H1 (cell line): ENCODE results near the gene CCDC106. TPM values are rescaled to one million over a fixed set of nuclear protein-coding genes. Genes with fewer than 3 reads are reported as not detected.

Experiments used
- CTCF ChIA-PET: fragments of 300-600 bp; sonication (Branson Sonifier 250); formaldehyde crosslinking; loops from one replicate; lab custom pipeline; 2021; ENCODE audit not compliant: partially characterized antibody; lab: Charles Lee
- POLR2A ChIA-PET: fragments of 300-600 bp; sonication (Branson Sonifier 250); formaldehyde crosslinking; loops from one replicate; lab custom pipeline; 2021; ENCODE audit warnings: inconsistent platforms; ENCODE audit not compliant: partially characterized antibody; lab: Charles Lee
- DNase-seq, 2 experiments: peaks; one replicate each; pipeline versions ENCODE4 v3.0.0 to v3.0.0-alpha.2; 2010 to 2022; ENCODE audit warnings: low spot score in 2 of 2, low read depth in 1 of 2, mixed read lengths in 1 of 2
- FAIRE-seq: peaks from 2 replicates; lab custom pipeline; 2011; peaks lifted over from hg19 to GRCh38; lab: Jason Lieb, UNC
- H2AFZ ChIP-seq: 2 replicates; pipeline ENCODE4 v1.8.1; 2012; ENCODE audit warnings: low read length, inconsistent platforms
- H2AK5ac ChIP-seq: 2 replicates; pipeline ENCODE4 v1.6.1; 2013; ENCODE audit warnings: low read depth, low read length
- H2BK120ac ChIP-seq: replicated peaks from 2 replicates; pipeline ENCODE3; 2013; ENCODE audit warnings: low read depth, low read length, inconsistent platforms
- H2BK12ac ChIP-seq: 2 replicates; pipeline ENCODE4 v1.6.1; 2013; ENCODE audit warnings: low read depth, low read length
- H2BK15ac ChIP-seq: 2 replicates; pipeline ENCODE4 v1.6.1; 2013; ENCODE audit warnings: low read length
- H2BK20ac ChIP-seq: 2 replicates; pipeline ENCODE4 v1.6.1; 2013; ENCODE audit warnings: low read length
- H2BK5ac ChIP-seq: 2 replicates; pipeline ENCODE4 v1.6.1; 2013; ENCODE audit warnings: low read depth, low read length
- H3K14ac ChIP-seq: 2 replicates; pipeline ENCODE4 v1.6.1; 2013; ENCODE audit warnings: inconsistent platforms; ENCODE audit not compliant: insufficient read length
- H3K18ac ChIP-seq: 2 replicates; pipeline ENCODE4 v1.6.1; 2013; ENCODE audit warnings: low read length; ENCODE audit errors: extremely low read depth
- H3K23ac ChIP-seq: 2 replicates; pipeline ENCODE4 v1.6.1; 2013; ENCODE audit warnings: inconsistent platforms; ENCODE audit not compliant: insufficient read length
- H3K23me2 ChIP-seq: 2 replicates; pipeline ENCODE4 v1.6.1; 2013; ENCODE audit warnings: low read depth, low read length
- H3K27ac ChIP-seq: 2 replicates; pipeline ENCODE4 v1.6.1; 2011; ENCODE audit warnings: low read depth, low read length, inconsistent platforms
- H3K27me3 ChIP-seq, 4 experiments: replicated peaks in 1 of 4; 1 replicate in 1 of 4; 2 replicates in 3 of 4; pipeline versions ENCODE4 v1.6.1 to v1.8.1; 2011 to 2013; ENCODE audit warnings: low read length in 3 of 4, mild to moderate bottlenecking in 3 of 4, inconsistent platforms in 2 of 4, mixed read lengths in 2 of 4, moderate library complexity in 1 of 4; ENCODE audit not compliant: control insufficient read depth in 3 of 4, insufficient read depth in 3 of 4; ENCODE audit errors: extremely low read depth in 1 of 4
- H3K36me3 ChIP-seq, 4 experiments: 2 replicates each; pipeline versions ENCODE4 v1.6.1 to v1.8.1; 2011 to 2013; ENCODE audit warnings: mild to moderate bottlenecking in 4 of 4, low read length in 3 of 4, moderate library complexity in 2 of 4, control low read depth in 1 of 4, inconsistent platforms in 1 of 4; ENCODE audit not compliant: insufficient read depth in 4 of 4, control insufficient read depth in 2 of 4
- H3K4ac ChIP-seq: replicated peaks from 2 replicates; pipeline ENCODE3; 2013; ENCODE audit warnings: low read length, low read depth, mixed read lengths, inconsistent platforms; ENCODE audit not compliant: insufficient read length
- H3K4me1 ChIP-seq, 4 experiments: replicated peaks in 1 of 4; 1 replicate in 1 of 4; 2 replicates in 3 of 4; pipeline versions ENCODE4 v1.6.1 to v1.8.1; 2011 to 2013; ENCODE audit warnings: low read length in 3 of 4, inconsistent platforms in 2 of 4, mixed read lengths in 1 of 4; ENCODE audit not compliant: insufficient read depth in 4 of 4, control insufficient read depth in 3 of 4
- H3K4me2 ChIP-seq, 2 experiments: 2 replicates each; pipeline versions ENCODE4 v1.6.1 to v1.8.1; 2011 to 2013; ENCODE audit warnings: low read depth in 2 of 2, low read length in 2 of 2, control low read depth in 1 of 2, inconsistent platforms in 1 of 2, mild to moderate bottlenecking in 1 of 2; ENCODE audit not compliant: insufficient read depth in 1 of 2
- H3K4me3 ChIP-seq, 4 experiments: fragments of 200-600, 300-600 bp in 1 of 4; sonication (generic), shearing (Covaris generic), sonication (Bioruptor Twin) in 1 of 4; 2 replicates each; pipeline versions ENCODE4 v1.5.1 to v1.8.1; 2011 to 2016; ENCODE audit warnings: low read length in 4 of 4, low read depth in 3 of 4, control low read depth in 2 of 4, inconsistent platforms in 2 of 4, mild to moderate bottlenecking in 2 of 4, mixed read lengths in 1 of 4, moderate library complexity in 1 of 4; ENCODE audit not compliant: insufficient read depth in 2 of 4; ENCODE audit errors: extremely low read depth in 1 of 4
- H3K56ac ChIP-seq: replicated peaks from 2 replicates; pipeline ENCODE3; 2013; ENCODE audit warnings: low read depth, mild to moderate bottlenecking, mixed read lengths, low read length, inconsistent platforms; ENCODE audit not compliant: insufficient read length
- H3K79me1 ChIP-seq: 2 replicates; pipeline ENCODE4 v1.6.1; 2013; ENCODE audit warnings: low read depth, low read length, control low read depth
- H3K79me2 ChIP-seq, 2 experiments: 2 replicates each; pipeline versions ENCODE4 v1.6.1 to v1.8.1; 2012 to 2013; ENCODE audit warnings: low read length in 2 of 2, mild to moderate bottlenecking in 2 of 2, inconsistent platforms in 1 of 2; ENCODE audit not compliant: insufficient read depth in 2 of 2, control insufficient read depth in 1 of 2
- H3K9ac ChIP-seq, 4 experiments: replicated peaks in 1 of 4; 1 replicate in 1 of 4; 2 replicates in 3 of 4; pipeline versions ENCODE4 v1.6.1 to v1.8.1; 2011 to 2013; ENCODE audit warnings: low read depth in 3 of 4, low read length in 3 of 4, control low read depth in 2 of 4, mild to moderate bottlenecking in 2 of 4, moderate library complexity in 2 of 4, inconsistent platforms in 1 of 4; ENCODE audit errors: extremely low read depth in 1 of 4
- H3K9me3 ChIP-seq, 2 experiments: 2 replicates each; pipeline versions ENCODE4 v1.6.1 to v1.8.1; 2012 to 2013; ENCODE audit warnings: mild to moderate bottlenecking in 2 of 2, moderate library complexity in 2 of 2, control low read depth in 1 of 2, inconsistent platforms in 1 of 2, low read depth in 1 of 2, low read length in 1 of 2, mixed read lengths in 1 of 2; ENCODE audit not compliant: insufficient read depth in 2 of 2
- H4K20me1 ChIP-seq, 2 experiments: replicated peaks in 1 of 2; 2 replicates each; pipeline versions ENCODE3 to v1.8.1; 2011 to 2013; ENCODE audit warnings: inconsistent platforms in 2 of 2, low read length in 2 of 2, mild to moderate bottlenecking in 1 of 2; ENCODE audit not compliant: insufficient read depth in 2 of 2, control insufficient read depth in 1 of 2
- H4K5ac ChIP-seq: 2 replicates; pipeline ENCODE4 v1.6.1; 2013; ENCODE audit warnings: low read length, low read depth, mixed read lengths, inconsistent platforms; ENCODE audit not compliant: insufficient read length
- H4K8ac ChIP-seq: 2 replicates; pipeline ENCODE4 v1.8.0; 2013; ENCODE audit warnings: mild to moderate bottlenecking, moderate library complexity, low read length, inconsistent platforms; ENCODE audit not compliant: insufficient read depth; ENCODE audit errors: extremely low read depth
- H4K91ac ChIP-seq: replicated peaks from 2 replicates; pipeline ENCODE3; 2013; ENCODE audit warnings: low read length, mixed read lengths, inconsistent platforms; ENCODE audit not compliant: insufficient read length
- ATF3 ChIP-seq: IDR thresholded peaks from 2 replicates; pipeline ENCODE4 v1.6.1; 2011; ENCODE audit warnings: low read depth, mild to moderate bottlenecking, low read length; ENCODE audit not compliant: insufficient read depth
- BCL11A ChIP-seq, 2 experiments: IDR thresholded peaks; one replicate each; pipeline ENCODE4 v1.6.1; 2011; ENCODE audit warnings: low read depth in 2 of 2, low read length in 2 of 2, mild to moderate bottlenecking in 2 of 2
- BRCA1 ChIP-seq: IDR thresholded peaks from 2 replicates; pipeline ENCODE4 v1.6.1; 2012; ENCODE audit warnings: low read depth, low read length, improper control_type of control experiment
- CBX8 ChIP-seq: fragments of 300-800, 300-1000 bp; sonication (generic); IDR thresholded peaks from 2 replicates; pipeline ENCODE4 v1.7.1; 2016; ENCODE audit warnings: low read depth, low read length, borderline replicate concordance
- GTF2F1 ChIP-seq: IDR thresholded peaks from 2 replicates; pipeline ENCODE4 v1.6.1; 2012; ENCODE audit warnings: low read depth, low read length, improper control_type of control experiment, borderline replicate concordance
- KDM1A ChIP-seq: fragments of 200-600, 300-600 bp; sonication (generic); IDR thresholded peaks from 2 replicates; pipeline ENCODE4 v1.7.1; 2016; ENCODE audit warnings: mild to moderate bottlenecking, low read length, borderline replicate concordance
- KDM5A ChIP-seq: fragments of 200-600 bp; IDR thresholded peaks from 2 replicates; pipeline ENCODE4 v1.7.1; 2012; ENCODE audit warnings: mild to moderate bottlenecking, low read length, inconsistent platforms, mixed read lengths
- RAD21 ChIP-seq, 2 experiments: IDR thresholded peaks in 1 of 2; conservative IDR thresholded peaks in 1 of 2; 2 replicates each; pipeline ENCODE4 v1.6.1; 2011; ENCODE audit warnings: low read depth in 2 of 2, low read length in 2 of 2, improper control_type of control experiment in 1 of 2, inconsistent platforms in 1 of 2, mild to moderate bottlenecking in 1 of 2, moderate library complexity in 1 of 2
- RNF2 ChIP-seq: fragments of 200-900, 300-1000 bp; sonication (generic); IDR thresholded peaks from 2 replicates; pipeline ENCODE4 v1.7.1; 2016; ENCODE audit warnings: borderline replicate concordance, low read depth, mild to moderate bottlenecking, antibody characterized with exemption, low read length; ENCODE audit not compliant: poor library complexity, severe bottlenecking; ENCODE audit errors: missing control alignments
- SP2 ChIP-seq: IDR thresholded peaks from 2 replicates; pipeline ENCODE4 v1.6.1; 2012; ENCODE audit warnings: mild to moderate bottlenecking, low read length, inconsistent platforms
- SRF ChIP-seq: IDR thresholded peaks from 2 replicates; pipeline ENCODE4 v1.6.1; 2011; ENCODE audit warnings: mild to moderate bottlenecking, low read depth, low read length, moderate library complexity
- SUZ12 ChIP-seq: fragments of 200-600 bp; sonication (generic); IDR thresholded peaks from 2 replicates; pipeline ENCODE4 v1.6.1; 2012; ENCODE audit warnings: mild to moderate bottlenecking, inconsistent platforms, low read length, moderate library complexity, mixed read lengths
- TBP ChIP-seq: IDR thresholded peaks from 2 replicates; pipeline ENCODE4 v1.6.1; 2011; ENCODE audit warnings: low read depth, low read length, improper control_type of control experiment
- WGBS, 2 experiments: shearing (Covaris generic) in 1 of 2; methylation state at CpG; one replicate each; pipeline versions ENCODE4 v1.1.6 to v1.1.7; 2013 to 2015; ENCODE audit warnings: low lambda C conversion rate in 2 of 2, mixed read lengths in 2 of 2, inconsistent platforms in 1 of 2, low coverage in 1 of 2, missing lambda C conversion rate in 1 of 2; ENCODE audit not compliant: insufficient replicate concordance in 2 of 2, insufficient coverage in 1 of 2, insufficient read length in 1 of 2; ENCODE audit errors: extremely low coverage in 1 of 2, missing lambda C conversion rate in 1 of 2; 5-methylcytosine and 5-hydroxymethylcytosine counted together
- polyA plus RNA-seq, 7 experiments: library from polyadenylated mRNA; depleted of rRNA in 3 of 7; stranded (reverse) in 5 of 7; unstranded in 2 of 7; fragments of >200 nt in 5 of 7; fragments of 200-250 nt in 2 of 7; gene quantifications; 1 replicate in 5 of 7; 2 replicates in 1 of 7; 4 replicates in 1 of 7; pipeline versions ENCODE4 v1.2.1 to v1.2.3, GENCODE V29; 2011 to 2013; ENCODE audit warnings: missing spikeins in 2 of 7, mixed read lengths in 2 of 7
- total RNA-seq: library from RNA; stranded (reverse); fragmentation: NEBNext Ultra II Directional; extraction: Animal tissue kit (Norgen Biotek cat#: 25700); gene quantifications from 2 replicates; pipeline ENCODE4 v1.2.1, GENCODE V29; 2021

CCDC106 gene
- total and polyA plus RNA-seq, 2 of the 8 experiments (the other 6 are each of a cell fraction or from before 2014, with no cell fraction given), result 12.0 to 20.1 TPM

GRCh38 chr19:55650126-55650557, 2.1 kb downstream of the CCDC106 start:
- peaks cover 0 to 8% (median 3%) of the 10 kb centered on the region in 4 experiments; a peak in 5 of 7 replicates for H3K4me1 ChIP-seq
- H2BK15ac ChIP-seq, result no peak overlapping the region
- WGBS, 2 experiments, result 88% methylated on average over 4 of the region's 4 CpGs; no CpG with 5 or more reads in 1 of the 2 experiments
- H4K8ac ChIP-seq, result peak overlapping the region; percentile 38; the same call in 1 of the 2 replicates
- peaks cover 4 to 8% (median 6%) of the 10 kb centered on the region in 4 experiments for H3K36me3 ChIP-seq
- H3K4ac ChIP-seq, result no peak overlapping the region
- H4K5ac ChIP-seq, result no peak overlapping the region
- POLR2A ChIA-PET, result interaction anchor here (9.2 kb wide), 1 partner anchor 16 kb away, joined by 96 read pairs; no protein-coding TSS in a partner anchor
- FAIRE-seq (no peak), DNase-seq (no peak)
- H3K23ac ChIP-seq, result no peak overlapping the region
- H3K14ac ChIP-seq, result no peak overlapping the region
- H4K91ac ChIP-seq, result no peak overlapping the region
- peaks cover 5% of the 10 kb centered on the region for H3K79me1 ChIP-seq
- no peak overlapping the region for H3K4me3 ChIP-seq
- no peak overlapping the region for H3K18ac ChIP-seq
- no peak overlapping the region for H2BK5ac ChIP-seq
- no peak overlapping the region for H3K9ac ChIP-seq
- no peak overlapping the region for H3K27ac ChIP-seq
- H2AFZ ChIP-seq, result no peak overlapping the region
- H3K27me3 ChIP-seq, result no peaks in the 10 kb centered on the region
- H3K56ac ChIP-seq, result no peak overlapping the region
- peaks cover 0 to 6% of the 10 kb centered on the region in 2 experiments; a peak in 3 of 4 replicates for H3K79me2 ChIP-seq
- H2BK12ac ChIP-seq, result no peak overlapping the region
- H2AK5ac ChIP-seq, result no peak overlapping the region
- no peak overlapping the region for H3K4me2 ChIP-seq
- peaks cover 9% of the 10 kb centered on the region for H3K23me2 ChIP-seq
- H2BK120ac ChIP-seq, result no peak overlapping the region
- H4K20me1 ChIP-seq, result no peaks in the 10 kb centered on the region
- H3K9me3 ChIP-seq, result no peaks in the 10 kb centered on the region
- H2BK20ac ChIP-seq, result no peak overlapping the region
- CTCF ChIA-PET, result interaction anchor here (0.9 to 6.9 kb wide), 3 partner anchors 13 to 21 kb away, joined by 3 to 56 read pairs (median 30); no protein-coding TSS in a partner anchor
- TF ChIP-seq RNF2, result no peak
- TF ChIP-seq GTF2F1, result no peak
- no peak for TF ChIP-seq BRCA1
- no peak for TF ChIP-seq KDM1A
- no peak for TF ChIP-seq SP2
- no peak for TF ChIP-seq CBX8
- no peak for TF ChIP-seq TBP
- no peak for TF ChIP-seq RAD21 (IDR thresholded peaks at IDR 0.05 in 1 of 2, conservative IDR thresholded peaks at IDR 0.05 in 1 of 2; ENCODE audit: low read depth in 2 of 2, low read length in 2 of 2)
- no peak for TF ChIP-seq ATF3
- TF ChIP-seq BCL11A (IDR thresholded peaks at IDR 0.05; ENCODE audit: low read depth in 2 of 2, low read length in 2 of 2), result no peak
- no peak for TF ChIP-seq SRF
- no peak for TF ChIP-seq KDM5A
- TF ChIP-seq SUZ12, result no peak
